K562 (cell line): ENCODE results near the gene OPRL1. TPM values are rescaled to one million over a fixed set of nuclear protein-coding genes. Genes with fewer than 3 reads are reported as not detected.

Experiments
- ATF1 ChIP-seq, 2 experiments: fragments of 450-650 bp in 1 of 2; IDR thresholded peaks; 2 replicates each; pipeline ENCODE4 v1.6.1; 2016; ENCODE audit warnings: missing compliant biosample characterization in 1 of 2, missing genetic modification characterization in 1 of 2
- CEBPG ChIP-seq, 3 experiments: fragments of 200-800 bp in 1 of 3; sonication (Bioruptor generic) in 1 of 3; sonication (generic) in 1 of 3; formaldehyde crosslinking in 1 of 3; IDR thresholded peaks in 2 of 3; conservative IDR thresholded peaks in 1 of 3; 2 replicates each; pipeline versions ENCODE4 v1.6.1 to v1.8.0; 2016 to 2022; ENCODE audit warnings: missing compliant biosample characterization in 2 of 3, missing genetic modification characterization in 2 of 3, mild to moderate bottlenecking in 1 of 3, missing genetic modification reagents in 1 of 3
- E2F8 ChIP-seq: fragments of 450-650 bp; IDR thresholded peaks from 2 replicates; pipeline ENCODE4 v1.7.1; 2018; ENCODE audit warnings: mild to moderate bottlenecking, low read depth; ENCODE audit not compliant: partially characterized antibody
- ELF4 ChIP-seq: fragments of 450-650 bp; formaldehyde crosslinking; IDR thresholded peaks from 2 replicates; pipeline ENCODE4 v1.4.0; 2022; ENCODE audit warnings: missing genetic modification characterization
- GTF2F1 ChIP-seq: IDR thresholded peaks from 2 replicates; pipeline ENCODE4 v1.6.1; 2011; ENCODE audit warnings: low read depth, low read length, improper control_type of control experiment
- HMGN3 ChIP-seq: IDR thresholded peaks from 2 replicates; pipeline ENCODE4 v1.6.1; 2011; ENCODE audit warnings: borderline replicate concordance, low read depth, mild to moderate bottlenecking, mixed read lengths, low read length; ENCODE audit not compliant: insufficient read length; ENCODE audit errors: extremely low read depth
- KLF13 ChIP-seq: fragments of 450-650 bp; IDR thresholded peaks from 2 replicates; pipeline ENCODE4 v1.6.1; 2016; ENCODE audit warnings: missing genetic modification characterization, low read depth, mild to moderate bottlenecking, missing compliant biosample characterization, moderate library complexity, borderline replicate concordance
- LCOR ChIP-seq: sonication (generic); formaldehyde crosslinking; IDR thresholded peaks from 2 replicates; pipeline ENCODE4 v1.8.0; 2022; ENCODE audit warnings: mild to moderate bottlenecking, missing genetic modification reagents
- NFE2L1 ChIP-seq: fragments of 450-650 bp; IDR thresholded peaks from 2 replicates; pipeline ENCODE4 v1.6.1; 2016; ENCODE audit warnings: missing genetic modification characterization, low read depth, mild to moderate bottlenecking, missing compliant biosample characterization, moderate library complexity, borderline replicate concordance
- PCBP2 ChIP-seq: fragments of 200-400 bp; formaldehyde crosslinking; IDR thresholded peaks from 2 replicates; pipeline ENCODE4 v1.6.1; 2018; ENCODE audit warnings: low read length, low read depth, mild to moderate bottlenecking, moderate library complexity; ENCODE audit not compliant: poor library complexity, severe bottlenecking
- XRCC3 ChIP-seq: fragments of 450-650 bp; IDR thresholded peaks from 2 replicates; pipeline ENCODE4 v1.6.1; 2017; ENCODE audit warnings: mild to moderate bottlenecking, moderate library complexity
- ZC3H8 ChIP-seq: fragments of 450-650 bp; IDR thresholded peaks from 2 replicates; pipeline ENCODE4 v1.6.1; 2017
- ZNF197 ChIP-seq: fragments of 200-800 bp; sonication (Bioruptor generic); IDR thresholded peaks from 2 replicates; pipeline ENCODE4 v1.6.1; 2016; ENCODE audit warnings: low read depth, missing genetic modification characterization, missing compliant biosample characterization
- ZNF408 ChIP-seq: fragments of 250-450 bp; sonication (Bioruptor Pico); IDR thresholded peaks from 2 replicates; pipeline ENCODE4 v1.4.0; 2020; ENCODE audit warnings: low read depth, mild to moderate bottlenecking, moderate library complexity
- ZNF584 ChIP-seq: fragments of 200-800 bp; sonication (Bioruptor generic); IDR thresholded peaks from 2 replicates; pipeline ENCODE4 v1.6.1; 2016; ENCODE audit warnings: low read depth, mild to moderate bottlenecking, missing genetic modification characterization, missing compliant biosample characterization
- polyA plus RNA-seq, 8 experiments: library from polyadenylated mRNA; depleted of rRNA in 4 of 8; stranded (reverse) in 5 of 8; unstranded in 3 of 8; fragments of >200 nt; fragmentation: Nextera tagmentation in 2 of 8; fragmentation: Illumina TruSeq in 1 of 8; extraction: Ambion mirVana in 2 of 8; extraction: Trizol in 1 of 8; gene quantifications; 2 replicates each; pipeline versions ENCODE4 v1.2.1 to v1.2.3, GENCODE V29; 2011 to 2014; ENCODE audit warnings: inconsistent platforms in 1 of 8, missing spikeins in 1 of 8
- total RNA-seq, 7 experiments: library from RNA; depleted of rRNA in 6 of 7; stranded (reverse); fragments of >200 nt in 6 of 7; fragmentation: Illumina TruSeq in 2 of 7; extraction: Trizol in 2 of 7; gene quantifications; 2 replicates each; pipeline versions ENCODE4 v1.2.1 to v1.2.3, GENCODE V29; 2011 to 2021; ENCODE audit warnings: low replicate concordance in 1 of 7

OPRL1 gene
- total and polyA plus RNA-seq, 9 of the 15 experiments (the other 6 are each of a cell fraction or from before 2014, with no cell fraction given), result 0.06 to 0.33 (median 0.11) TPM; not detected in 2

GRCh38 chr20:64079273-64080012, 439 bp upstream of the OPRL1 start, which contains the start of gene RGS19 (continued):
- no peak for TF ChIP-seq E2F8
- 0 out of 2 replicates have a peak, but pooled peaks have one; percentile 25 for TF ChIP-seq ZNF584 (CRISPR knock-in tag)
- no peak for TF ChIP-seq XRCC3
- no peak for TF ChIP-seq PCBP2
- no peak for TF ChIP-seq ZC3H8
- no peak for TF ChIP-seq CEBPG (CRISPR knock-in tag; IDR thresholded peaks at IDR 0.05)
- TF ChIP-seq CEBPG (tag; conservative IDR thresholded peaks at IDR 0.05 in 1 of 2, IDR thresholded peaks at IDR 0.05 in 1 of 2), result 0 out of 4 replicates have a peak, but pooled peaks of 1 of the 2 experiments have one; percentile 14
- TF ChIP-seq KLF13, result no peak; the same call in 1 of the 2 replicates
- peak; percentile 76 for TF ChIP-seq HMGN3
- TF ChIP-seq GTF2F1, result no peak
- TF ChIP-seq ZNF408, result no peak
- TF ChIP-seq LCOR (CRISPR knock-in tag), result no peak
- TF ChIP-seq ZNF197, result no peak; the same call in 1 of the 2 replicates
- TF ChIP-seq NFE2L1 (tag), result no peak
- TF ChIP-seq ATF1 (CRISPR knock-in tag; IDR thresholded peaks at IDR 0.05), result no peak
- TF ChIP-seq ATF1 (tag; IDR thresholded peaks at IDR 0.05), result 0 out of 2 replicates have a peak, but pooled peaks have one; percentile 12
- no peak for TF ChIP-seq ELF4 (CRISPR knock-in tag)
